B cell (primary cell): Measurements from ENCODE around the gene CTCF. TPM values are rescaled to one million over a fixed set of nuclear protein-coding genes. Genes with fewer than 3 reads are reported as not detected.

Experiments used
- ATAC-seq: fragments of 200-7000 bp; cut with Tn5 transposase; one replicate; pipeline ENCODE4 v1.10.0; 2021; ENCODE audit warnings: low read depth, mild to moderate bottlenecking, moderate number of reproducible peaks, moderate library complexity
- CTCF ChIA-PET: fragments of 350-600 bp; sonication (Branson Sonifier 250); formaldehyde crosslinking; loops from one replicate; lab custom pipeline; 2021; ENCODE audit warnings: antibody characterized with exemption, inconsistent platforms; lab: Charles Lee
- POLR2A ChIA-PET: fragments of 350-600 bp; sonication (Branson Sonifier 250); formaldehyde crosslinking; loops from one replicate; lab custom pipeline; 2021; ENCODE audit warnings: antibody characterized with exemption; lab: Charles Lee
- DNase-seq: peaks from one replicate; pipeline ENCODE4 v3.0.0; 2013
- H2AFZ ChIP-seq: 2 replicates; pipeline ENCODE4 v1.6.1; 2012; ENCODE audit warnings: mild to moderate bottlenecking, low read depth, low read length; ENCODE audit not compliant: insufficient read depth, poor library complexity, severe bottlenecking
- H3K27ac ChIP-seq, 2 donors: 1 replicate in 1 of 2; 2 replicates in 1 of 2; pipeline ENCODE4 v1.5.1; 2012 to 2013; ENCODE audit warnings: low read length in 2 of 2, mild to moderate bottlenecking in 2 of 2, moderate library complexity in 1 of 2
- H3K27me3 ChIP-seq, 4 experiments: fragments of 200-600 bp in 1 of 4; sonication (generic) in 1 of 4; replicated peaks in 1 of 4; 1 replicate in 2 of 4; 2 replicates in 2 of 4; pipeline versions ENCODE4 v1.6.1 to v1.7.0; 2013 to 2016; ENCODE audit warnings: low read length in 3 of 4, mild to moderate bottlenecking in 2 of 4, mixed read lengths in 1 of 4, moderate library complexity in 1 of 4; ENCODE audit not compliant: insufficient read depth in 4 of 4, control insufficient read depth in 3 of 4; ENCODE audit errors: control extremely low read depth in 1 of 4
- H3K36me3 ChIP-seq, 2 experiments: replicated peaks in 1 of 2; 1 replicate in 1 of 2; 2 replicates in 1 of 2; pipeline versions ENCODE4 v1.6.1 to v1.7.1; 2013; ENCODE audit warnings: low read length in 1 of 2; ENCODE audit not compliant: insufficient read depth in 2 of 2, control insufficient read depth in 1 of 2; ENCODE audit errors: control extremely low read depth in 1 of 2, extremely low read depth in 1 of 2
- H3K4me1 ChIP-seq, 2 donors: fragments of 200-600 bp in 1 of 2; sonication (generic) in 1 of 2; 1 replicate in 1 of 2; 2 replicates in 1 of 2; pipeline versions ENCODE4 v1.5.1 to v1.6.1; 2013 to 2017; ENCODE audit warnings: low read length in 2 of 2; ENCODE audit not compliant: control insufficient read depth in 2 of 2, insufficient read depth in 2 of 2
- H3K4me2 ChIP-seq: replicated peaks from 2 replicates; pipeline ENCODE3; 2012; ENCODE audit warnings: mild to moderate bottlenecking, low read depth, low read length; ENCODE audit not compliant: poor library complexity, severe bottlenecking
- H3K4me3 ChIP-seq, 5 experiments: fragments of 200-600 bp in 1 of 5; sonication (generic) in 1 of 5; 1 replicate in 3 of 5; 2 replicates in 2 of 5; pipeline versions ENCODE4 v1.5.1 to v1.7.0; 2011 to 2016; ENCODE audit warnings: low read length in 4 of 5, mild to moderate bottlenecking in 4 of 5, low read depth in 2 of 5, control low read depth in 1 of 5, moderate library complexity in 1 of 5; ENCODE audit not compliant: insufficient read depth in 1 of 5; ENCODE audit errors: control extremely low read depth in 1 of 5, extremely low read depth in 1 of 5
- H3K79me2 ChIP-seq: fragments of 200-600 bp; sonication (generic); one replicate; pipeline ENCODE4 v1.6.0; 2016; ENCODE audit warnings: low read length; ENCODE audit not compliant: control insufficient read depth, insufficient read depth
- H3K9ac ChIP-seq: fragments of 200-600 bp; sonication (generic); 2 replicates; pipeline ENCODE4 v1.6.1; 2017; ENCODE audit warnings: mild to moderate bottlenecking, low read length, moderate library complexity
- H3K9me3 ChIP-seq, 3 donors: one replicate each; pipeline versions ENCODE4 v1.6.1 to v1.7.1; 2013; ENCODE audit warnings: low read length in 2 of 3; ENCODE audit not compliant: control insufficient read depth in 2 of 3, insufficient read depth in 1 of 3; ENCODE audit errors: control extremely low read depth in 1 of 3
- H4K20me1 ChIP-seq: 2 replicates; pipeline ENCODE4 v1.6.0; 2012; ENCODE audit warnings: mild to moderate bottlenecking, low read length; ENCODE audit not compliant: insufficient read depth, control insufficient read depth, poor library complexity, severe bottlenecking
- H3K27ac Mint-ChIP-seq: one replicate; pipeline ENCODE4 v1.8.0; 2021; ENCODE audit warnings: mixed read lengths
- H3K27me3 Mint-ChIP-seq: one replicate; pipeline ENCODE4 v1.8.0; 2021; ENCODE audit warnings: mixed read lengths
- H3K4me1 Mint-ChIP-seq: one replicate; pipeline ENCODE4 v1.8.0; 2021; ENCODE audit warnings: mixed read lengths
- H3K4me3 Mint-ChIP-seq: one replicate; pipeline ENCODE4 v1.8.0; 2021; ENCODE audit warnings: mixed read lengths
- H3K9me3 Mint-ChIP-seq: one replicate; pipeline ENCODE4 v1.8.0; 2022; ENCODE audit warnings: mixed read lengths; ENCODE audit not compliant: insufficient read depth
- CTCF ChIP-seq: fragments of 200-600 bp; IDR thresholded peaks from one replicate; pipeline ENCODE4 v1.8.0; 2022; ENCODE audit warnings: antibody characterized with exemption, mild to moderate bottlenecking
- EZH2 ChIP-seq: IDR thresholded peaks from 2 replicates; pipeline ENCODE4 v1.6.1; 2012; ENCODE audit warnings: borderline replicate concordance, low read depth, mild to moderate bottlenecking, moderate library complexity, low read length; ENCODE audit not compliant: insufficient read depth, poor library complexity, severe bottlenecking
- WGBS: methylation state at CpG from one replicate; pipeline ENCODE4 v1.1.5; 2013; ENCODE audit warnings: missing lambda C conversion rate; ENCODE audit not compliant: insufficient coverage; 5-methylcytosine and 5-hydroxymethylcytosine counted together
- intact Hi-C: fragments of 100-400 bp; cut with micrococcal nuclease; formaldehyde crosslinking; loops from one replicate; pipeline ENCODE4 v1.10.0; 2022
- polyA plus RNA-seq: library from polyadenylated mRNA; depleted of rRNA; stranded (reverse); fragments of >200 nt; gene quantifications from 2 replicates; pipeline ENCODE4 v1.2.3, GENCODE V29; 2012
- total RNA-seq, 2 donors: library from RNA; stranded (reverse); fragments of 120-200 nt in 1 of 2; gene quantifications; 1 replicate in 1 of 2; 2 replicates in 1 of 2; pipeline versions ENCODE4 v1.2.3 to v1.2.4, GENCODE V29; 2013 to 2022

The CTCF gene
- total and polyA plus RNA-seq, 2 donors (not counting 1 experiment from before 2014, with no cell fraction given): 42.7 to 78.4 TPM

DNA sequence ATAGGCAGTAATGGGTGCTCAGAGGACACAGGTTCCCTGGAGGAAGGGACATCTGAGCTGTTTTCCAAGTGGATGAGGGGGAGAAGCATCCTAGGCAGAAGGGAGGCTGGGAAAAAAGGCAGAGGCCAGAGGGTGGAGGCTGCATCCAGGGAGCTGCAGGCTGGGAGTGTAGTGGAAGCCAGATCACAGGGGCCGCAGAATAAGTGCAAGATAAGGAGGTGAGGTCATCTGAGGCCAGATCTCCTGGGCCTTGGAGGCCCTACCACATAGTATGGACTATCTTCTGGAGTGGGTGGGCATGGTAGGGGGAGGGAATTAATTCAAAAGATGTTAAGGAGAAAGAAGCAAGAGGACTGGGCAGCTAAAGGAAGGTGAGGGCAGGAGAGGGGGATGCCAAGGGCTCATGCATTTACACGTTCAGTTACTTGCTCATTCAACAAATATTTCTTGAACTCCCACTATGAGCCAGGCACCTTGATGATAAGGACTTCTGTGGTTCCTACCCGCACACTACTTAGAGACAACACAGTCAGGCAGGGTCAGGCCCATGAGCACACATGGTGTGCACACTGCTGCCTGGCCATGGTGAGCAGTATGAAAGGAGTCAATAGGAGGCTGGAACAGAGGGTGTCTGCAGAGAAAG, 36.1 kb upstream of the CTCF start:
- peaks cover 54% of the 10 kb centered on the region for H3K4me1 Mint-ChIP-seq
- no peaks in the 10 kb centered on the region for H3K27me3 Mint-ChIP-seq
- H3K9me3 Mint-ChIP-seq: no peaks in the 10 kb centered on the region
- TF ChIP-seq EZH2: no peak
- no peak for TF ChIP-seq CTCF
- H3K27me3 ChIP-seq: no peaks in the 10 kb centered on the region
- peak; percentile 16 for DNase-seq
- ChIA-PET POLR2A (interaction anchor here (1.0 to 10.2 kb wide), 4 partner anchors 13 to 36 kb away, joined by 3 to 76 read pairs (median 29); partner anchors contain the start of gene CTCF), CTCF (interaction anchor here (0.6 to 18.8 kb wide), 8 partner anchors 9 to 146 kb away, joined by 3 to 817 read pairs (median 5); partner anchors contain the start of genes AGRP, ATP6V0D1 and CTCF)
- H3K79me2 ChIP-seq: peaks cover 64% of the 10 kb centered on the region
- H3K9ac ChIP-seq: no peak overlapping the region
- H3K27ac Mint-ChIP-seq: peak overlapping the region; percentile 72
- intact Hi-C loops: loop anchor here (10.0 kb wide), 1 partner anchor 279 kb away; the partner anchor contains the start of genes RANBP10 and TSNAXIP1
- H3K9me3 ChIP-seq: no peaks in the 10 kb centered on the region
- no peak overlapping the region for H2AFZ ChIP-seq
- ATAC-seq: no peak
- H3K4me2 ChIP-seq: no peak overlapping the region
- peak overlapping the region; percentile 50 for H3K4me3 Mint-ChIP-seq
- H3K4me3 ChIP-seq: no peak overlapping the region
- peaks cover 11% of the 10 kb centered on the region for H4K20me1 ChIP-seq
- peaks cover 0 to 4% of the 10 kb centered on the region in 2 experiments for H3K36me3 ChIP-seq
- 90% methylated on average over 2 of the region's 3 CpGs for WGBS
- peaks cover 10 to 42% of the 10 kb centered on the region in 2 donors for H3K4me1 ChIP-seq
- H3K27ac ChIP-seq: peak overlapping the region in 1 of 2 donors; percentile 27
